ENCODE measurements around the gene SSR1. TPM values are rescaled to one million over a fixed set of nuclear protein-coding genes. Genes with fewer than 3 reads are reported as not detected.

The SSR1 gene
- total RNA-seq, 1 experiment from 2014 or later: 102 TPM

DNA sequence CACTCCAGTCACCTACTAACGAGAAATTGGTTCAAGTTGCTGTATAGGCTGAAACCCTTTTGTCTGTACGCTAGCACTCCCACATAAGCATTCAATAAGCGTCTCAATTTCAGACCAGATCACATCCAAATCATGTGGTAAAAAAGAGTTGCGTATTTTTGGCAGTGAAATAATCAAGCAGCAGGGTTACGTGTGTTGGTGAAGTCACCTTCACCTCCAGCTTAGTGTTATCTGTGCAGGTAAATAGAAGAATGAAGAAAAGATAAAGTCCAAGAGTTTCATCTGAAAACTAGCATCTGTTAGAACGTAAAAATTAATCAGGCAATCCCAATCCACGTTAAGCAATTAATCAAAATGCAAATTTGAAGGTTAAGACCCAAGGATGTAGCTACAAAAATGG, 11.3 kb downstream of the SSR1 start:
- no peak overlapping the region for H3K56ac ChIP-seq (ENCODE audit: insufficient read length, low read depth, low read length)
- no peak overlapping the region for H2AFZ ChIP-seq (ENCODE audit: low read length)
- no peak overlapping the region for H2BK120ac ChIP-seq (ENCODE audit: low read depth, low read length, poor library complexity, severe bottlenecking)
- Mint-ChIP-seq H3K36me3 (ENCODE audit: insufficient read depth in 1 of 3, low read depth in 3 of 3) (peaks cover 27 to 86% (median 73%) of the 10 kb centered on the region in 3 experiments; a peak in 6 of 7 replicates), H3K27me3 (ENCODE audit: low read depth) (no peaks in the 10 kb centered on the region), H3K27ac (no peak overlapping the region), H3K4me3 (no peak overlapping the region), H3K9me3 (no peaks in the 10 kb centered on the region), H3K4me1 (no peaks in the 10 kb centered on the region)
- no peak overlapping the region for H4K5ac ChIP-seq (ENCODE audit: insufficient read length, low read depth, low read length)
- H3K14ac ChIP-seq (ENCODE audit: insufficient read depth, low read length): no peak overlapping the region
- H2BK15ac ChIP-seq (ENCODE audit: low read depth, low read length): no peak overlapping the region
- no peak overlapping the region for H3K27ac ChIP-seq (ENCODE audit: insufficient read length, low read depth, low read length)
- H3K23ac ChIP-seq (ENCODE audit: insufficient read length, low read depth, low read length): no peak overlapping the region
- no peak overlapping the region for H2BK20ac ChIP-seq (ENCODE audit: low read depth, low read length, poor library complexity, severe bottlenecking)
- H3T11ph ChIP-seq (ENCODE audit: low read length): no peak overlapping the region
- H3K4ac ChIP-seq (ENCODE audit: low read depth, low read length): no peak overlapping the region
- WGBS (ENCODE audit: extremely low coverage, insufficient read length, low lambda C conversion rate): no CpG with 5 or more reads among the region's 7 CpGs
- no peak for DNase-seq
- H4K20me1 ChIP-seq (ENCODE audit: control insufficient read depth, insufficient read depth, insufficient read length): no peaks in the 10 kb centered on the region
- H3K18ac ChIP-seq (ENCODE audit: insufficient read length, low read depth, low read length): no peak overlapping the region
- no peaks in the 10 kb centered on the region for H3K23me2 ChIP-seq (ENCODE audit: insufficient read length, low read depth, low read length, poor library complexity, severe bottlenecking)
- H3K79me2 ChIP-seq (ENCODE audit: insufficient read depth, low read length): no peaks in the 10 kb centered on the region
- no peak overlapping the region for H3K9ac ChIP-seq (ENCODE audit: extremely low read depth, insufficient read length, low read length)
- no peak overlapping the region for H3K4me2 ChIP-seq (ENCODE audit: insufficient read depth, insufficient read length, low read length)
- H3K27me3 ChIP-seq (ENCODE audit: insufficient read depth, low read length): no peaks in the 10 kb centered on the region
- TF ChIP-seq, protein P1, sequence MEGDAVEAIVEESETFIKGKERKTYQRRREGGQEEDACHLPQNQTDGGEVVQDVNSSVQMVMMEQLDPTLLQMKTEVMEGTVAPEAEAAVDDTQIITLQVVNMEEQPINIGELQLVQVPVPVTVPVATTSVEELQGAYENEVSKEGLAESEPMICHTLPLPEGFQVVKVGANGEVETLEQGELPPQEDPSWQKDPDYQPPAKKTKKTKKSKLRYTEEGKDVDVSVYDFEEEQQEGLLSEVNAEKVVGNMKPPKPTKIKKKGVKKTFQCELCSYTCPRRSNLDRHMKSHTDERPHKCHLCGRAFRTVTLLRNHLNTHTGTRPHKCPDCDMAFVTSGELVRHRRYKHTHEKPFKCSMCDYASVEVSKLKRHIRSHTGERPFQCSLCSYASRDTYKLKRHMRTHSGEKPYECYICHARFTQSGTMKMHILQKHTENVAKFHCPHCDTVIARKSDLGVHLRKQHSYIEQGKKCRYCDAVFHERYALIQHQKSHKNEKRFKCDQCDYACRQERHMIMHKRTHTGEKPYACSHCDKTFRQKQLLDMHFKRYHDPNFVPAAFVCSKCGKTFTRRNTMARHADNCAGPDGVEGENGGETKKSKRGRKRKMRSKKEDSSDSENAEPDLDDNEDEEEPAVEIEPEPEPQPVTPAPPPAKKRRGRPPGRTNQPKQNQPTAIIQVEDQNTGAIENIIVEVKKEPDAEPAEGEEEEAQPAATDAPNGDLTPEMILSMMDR (conservative IDR thresholded peaks at IDR 0.05): no peak
- H2BK5ac ChIP-seq (ENCODE audit: insufficient read length, low read length): no peak overlapping the region
- no peaks in the 10 kb centered on the region for H3K79me1 ChIP-seq (ENCODE audit: insufficient read depth, low read depth, low read length, poor library complexity, severe bottlenecking)
- no peak overlapping the region for H4K91ac ChIP-seq (ENCODE audit: insufficient read length, low read depth, low read length)
- H4K8ac ChIP-seq (replicated peaks; ENCODE audit: insufficient read length, low read depth, low read length): no peak overlapping the region
- H3K9me3 ChIP-seq (ENCODE audit: control insufficient read depth, low read depth, low read length): no peaks in the 10 kb centered on the region
- H2BK12ac ChIP-seq (ENCODE audit: insufficient read length, low read depth, low read length): no peak overlapping the region
- H3K4me1 ChIP-seq (ENCODE audit: insufficient read depth, low read length): no peaks in the 10 kb centered on the region
- no peak overlapping the region for H2AK5ac ChIP-seq (ENCODE audit: insufficient read length, low read length)

Data from H9 (cell line).